HG03103 (cell line): ENCODE data around the gene ZNF587.
"Not testable (repeated sequence)": the region's sequence is repeated elsewhere in the genome, so short reads cannot be mapped to it uniquely, and the experiment has no call there.

ENCODE experiments used
- ATAC-seq: cut with Tn5 transposase; IDR thresholded peaks from one replicate; pipeline ENCODE4 v1.9.1; 2021; ENCODE audit warnings: low read depth; ENCODE audit not compliant: unreplicated experiment

The ZNF587 gene

GRCh38 chr19:57849666-57850473 lies at the start of gene ZNF587:
Gene ZNF587, plus strand, starts transcription at chr19:57849859. Its CDS starts 180 bp downstream, at chr19:57850039.
- ATAC-seq, result peak; percentile 92

- no peak for ATAC-seq
Measured at GRCh38 chr19:57800696-57801095, 49.0 kb upstream of the ZNF587 start.

- ATAC-seq, result no peak
Measured at GRCh38 chr19:57802269-57802668, 47.4 kb upstream of the ZNF587 start.

- no peak for ATAC-seq
Measured at GRCh38 chr19:57803265-57803593, 46.4 kb upstream of the ZNF587 start.

GRCh38 chr19:57803594-57804325 lies 45.9 kb upstream of the ZNF587 start:
- no peak for ATAC-seq

- ATAC-seq, result no peak
Measured at GRCh38 chr19:57807541-57807940, 42.1 kb upstream of the ZNF587 start.

- ATAC-seq, result not testable (repeated sequence)
Measured at GRCh38 chr19:57810410-57811295, 39.0 kb upstream of the ZNF587 start.

GRCh38 chr19:57812226-57812625 lies 37.4 kb upstream of the ZNF587 start:
- ATAC-seq, result no peak

GRCh38 chr19:57812975-57813820 lies 36.5 kb upstream of the ZNF587 start:
- ATAC-seq, result not testable (repeated sequence)

GRCh38 chr19:57813919-57814504 lies 35.6 kb upstream of the ZNF587 start:
- ATAC-seq, result no peak

- ATAC-seq, result peak; percentile 75
Measured at GRCh38 chr19:57814505-57815246, 35.0 kb upstream of the ZNF587 start, which contains the start of gene ZNF552. Gene ZNF552, minus strand, starts transcription at chr19:57814913. Its CDS starts 170 bp downstream, at chr19:57814743.

- ATAC-seq, result no peak
Measured at GRCh38 chr19:57815247-57816075, 34.2 kb upstream of the ZNF587 start.

- ATAC-seq, result no peak
Measured at GRCh38 chr19:57816652-57817051, 33.0 kb upstream of the ZNF587 start.

- ATAC-seq, result no peak
Measured at GRCh38 chr19:57817976-57818375, 31.7 kb upstream of the ZNF587 start.

GRCh38 chr19:57818378-57818777 lies 31.3 kb upstream of the ZNF587 start:
- no peak for ATAC-seq

- ATAC-seq, result peak; percentile 72
Measured at GRCh38 chr19:57819475-57820148, 30.0 kb upstream of the ZNF587 start.

GRCh38 chr19:57820599-57820998 lies 29.1 kb upstream of the ZNF587 start:
- no peak for ATAC-seq
